H9 (cell line): Measurements from ENCODE around the gene CEP63. TPM values are rescaled to one million over a fixed set of nuclear protein-coding genes. Genes with fewer than 3 reads are reported as not detected.
A peak's percentile ranks its signal among the peaks of the same experiment; 100 is the strongest.

Experiments used
- DNase-seq: peaks from one replicate; pipeline ENCODE4 v3.0.0-alpha.2; 2017
- H2AFZ ChIP-seq: one replicate; pipeline ENCODE4 v1.6.1; 2013; ENCODE audit warnings: mild to moderate bottlenecking, low read length, control low read depth, moderate library complexity
- H2AK5ac ChIP-seq: 2 replicates; pipeline ENCODE4 v1.6.1; 2013; ENCODE audit warnings: low read length, control low read depth, mixed read lengths; ENCODE audit not compliant: insufficient read length
- H2BK120ac ChIP-seq: one replicate; pipeline ENCODE4 v1.6.1; 2013; ENCODE audit warnings: low read depth, mild to moderate bottlenecking, low read length, control low read depth, inconsistent platforms; ENCODE audit not compliant: poor library complexity, severe bottlenecking
- H2BK12ac ChIP-seq: 2 replicates; pipeline ENCODE4 v1.6.1; 2013; ENCODE audit warnings: low read length, control low read depth, mixed read lengths, low read depth; ENCODE audit not compliant: insufficient read length
- H2BK15ac ChIP-seq: 2 replicates; pipeline ENCODE4 v1.6.1; 2013; ENCODE audit warnings: low read depth, low read length, control low read depth
- H2BK20ac ChIP-seq: one replicate; pipeline ENCODE4 v1.6.1; 2013; ENCODE audit warnings: low read depth, mild to moderate bottlenecking, low read length, control low read depth, inconsistent platforms; ENCODE audit not compliant: poor library complexity, severe bottlenecking
- H2BK5ac ChIP-seq: 2 replicates; pipeline ENCODE4 v1.6.1; 2013; ENCODE audit warnings: low read length, control low read depth, mixed read lengths; ENCODE audit not compliant: insufficient read length
- H3K14ac ChIP-seq: 2 replicates; pipeline ENCODE4 v1.6.1; 2013; ENCODE audit warnings: low read length, control low read depth; ENCODE audit not compliant: insufficient read depth
- H3K18ac ChIP-seq: 2 replicates; pipeline ENCODE4 v1.6.1; 2013; ENCODE audit warnings: low read depth, mild to moderate bottlenecking, mixed read lengths, low read length, control low read depth; ENCODE audit not compliant: insufficient read length
- H3K23ac ChIP-seq: 2 replicates; pipeline ENCODE4 v1.6.1; 2013; ENCODE audit warnings: low read length, control low read depth, mixed read lengths, low read depth; ENCODE audit not compliant: insufficient read length
- H3K23me2 ChIP-seq: 2 replicates; pipeline ENCODE4 v1.6.1; 2013; ENCODE audit warnings: low read depth, mild to moderate bottlenecking, mixed read lengths, low read length, control low read depth; ENCODE audit not compliant: insufficient read length, poor library complexity, severe bottlenecking
- H3K27ac ChIP-seq: 2 replicates; pipeline ENCODE4 v1.5.1; 2013; ENCODE audit warnings: low read length, control low read depth, mixed read lengths, low read depth; ENCODE audit not compliant: insufficient read length
- H3K27me3 ChIP-seq: 2 replicates; pipeline ENCODE4 v1.6.1; 2013; ENCODE audit warnings: low read length, control low read depth, inconsistent platforms; ENCODE audit not compliant: insufficient read depth
- H3K4ac ChIP-seq: 2 replicates; pipeline ENCODE4 v1.6.1; 2013; ENCODE audit warnings: low read depth, mild to moderate bottlenecking, control low read depth, inconsistent platforms, low read length, moderate library complexity
- H3K4me1 ChIP-seq: 2 replicates; pipeline ENCODE4 v1.6.1; 2013; ENCODE audit warnings: low read length, control low read depth, inconsistent platforms; ENCODE audit not compliant: insufficient read depth
- H3K4me2 ChIP-seq: 2 replicates; pipeline ENCODE4 v1.6.1; 2013; ENCODE audit warnings: low read length, control low read depth, mixed read lengths; ENCODE audit not compliant: insufficient read length, insufficient read depth
- H3K56ac ChIP-seq: 2 replicates; pipeline ENCODE4 v1.6.1; 2013; ENCODE audit warnings: low read depth, mild to moderate bottlenecking, mixed read lengths, low read length, control low read depth; ENCODE audit not compliant: insufficient read length
- H3K79me1 ChIP-seq: 2 replicates; pipeline ENCODE4 v1.6.1; 2013; ENCODE audit warnings: low read depth, mild to moderate bottlenecking, moderate library complexity, low read length, control low read depth, inconsistent platforms; ENCODE audit not compliant: insufficient read depth, poor library complexity, severe bottlenecking
- H3K79me2 ChIP-seq: 2 replicates; pipeline ENCODE4 v1.6.1; 2013; ENCODE audit warnings: low read length, control low read depth, inconsistent platforms; ENCODE audit not compliant: insufficient read depth
- H3K9ac ChIP-seq: 2 replicates; pipeline ENCODE4 v1.6.1; 2013; ENCODE audit warnings: low read length, control low read depth, mixed read lengths; ENCODE audit not compliant: insufficient read length; ENCODE audit errors: extremely low read depth
- H3K9me3 ChIP-seq: one replicate; pipeline ENCODE4 v1.6.1; 2013; ENCODE audit warnings: low read depth, low read length, inconsistent platforms; ENCODE audit not compliant: control insufficient read depth
- H3T11ph ChIP-seq: one replicate; pipeline ENCODE4 v1.6.1; 2013; ENCODE audit warnings: mild to moderate bottlenecking, low read length, control low read depth, inconsistent platforms
- H4K20me1 ChIP-seq: one replicate; pipeline ENCODE4 v1.6.1; 2013; ENCODE audit not compliant: control insufficient read depth, insufficient read length, insufficient read depth
- H4K5ac ChIP-seq: 2 replicates; pipeline ENCODE4 v1.6.1; 2013; ENCODE audit warnings: low read depth, mild to moderate bottlenecking, mixed read lengths, low read length, control low read depth; ENCODE audit not compliant: insufficient read length
- H4K8ac ChIP-seq: replicated peaks from 2 replicates; pipeline ENCODE4 v1.6.1; 2013; ENCODE audit warnings: low read length, control low read depth, mixed read lengths, low read depth; ENCODE audit not compliant: insufficient read length
- H4K91ac ChIP-seq: 2 replicates; pipeline ENCODE4 v1.6.1; 2013; ENCODE audit warnings: low read depth, mild to moderate bottlenecking, moderate library complexity, mixed read lengths, low read length, control low read depth; ENCODE audit not compliant: insufficient read length
- H3K27ac Mint-ChIP-seq, 3 experiments: 2 replicates in 2 of 3; 3 replicates in 1 of 3; pipeline ENCODE4 v1.8.0; 2020 to 2021; ENCODE audit warnings: mixed read lengths in 3 of 3, mild to moderate bottlenecking in 1 of 3, moderate library complexity in 1 of 3
- H3K27me3 Mint-ChIP-seq: 2 replicates; pipeline ENCODE4 v1.8.0; 2021; ENCODE audit warnings: low read depth, mild to moderate bottlenecking, moderate library complexity, mixed read lengths
- H3K36me3 Mint-ChIP-seq, 3 experiments: 2 replicates in 2 of 3; 3 replicates in 1 of 3; pipeline ENCODE4 v1.8.0; 2020 to 2021; ENCODE audit warnings: low read depth in 3 of 3, mixed read lengths in 3 of 3; ENCODE audit not compliant: insufficient read depth in 1 of 3
- H3K4me1 Mint-ChIP-seq, 2 experiments: 2 replicates each; pipeline ENCODE4 v1.8.0; 2020; ENCODE audit warnings: mixed read lengths in 2 of 2
- H3K4me3 Mint-ChIP-seq, 2 experiments: 2 replicates in 1 of 2; 3 replicates in 1 of 2; pipeline ENCODE4 v1.8.0; 2020 to 2021; ENCODE audit warnings: mild to moderate bottlenecking in 2 of 2, mixed read lengths in 2 of 2, moderate library complexity in 1 of 2
- H3K9me3 Mint-ChIP-seq, 2 experiments: 2 replicates in 1 of 2; 3 replicates in 1 of 2; pipeline ENCODE4 v1.8.0; 2020; ENCODE audit warnings: mild to moderate bottlenecking in 2 of 2, mixed read lengths in 2 of 2, moderate library complexity in 1 of 2
- CTCF ChIP-seq: fragments of 200-600 bp; sonication (generic); conservative IDR thresholded peaks from 3 replicates; pipeline ENCODE4 v1.8.0; 2021; ENCODE audit warnings: antibody characterized with exemption, mild to moderate bottlenecking
- WGBS: extraction: QIAGEN DNeasy Blood & Tissue Kit; methylation state at CpG from one replicate; pipeline ENCODE4 v1.1.7; 2013; ENCODE audit warnings: missing lambda C conversion rate, low lambda C conversion rate, mixed read lengths; ENCODE audit not compliant: insufficient read length; ENCODE audit errors: extremely low coverage; 5-methylcytosine and 5-hydroxymethylcytosine counted together
- total RNA-seq: library from RNA; stranded (reverse); gene quantifications from 2 replicates; pipeline ENCODE4 v1.2.1, GENCODE V29; 2021

Gene CEP63
- total RNA-seq, 1 experiment from 2014 or later, result 16.2 TPM

- no peak overlapping the region for H4K91ac ChIP-seq
- H3K23ac ChIP-seq, result no peak overlapping the region
- H3K4ac ChIP-seq, result no peak overlapping the region
- no peak overlapping the region for H2BK120ac ChIP-seq
- Mint-ChIP-seq H3K27me3 (peaks cover 6% of the 10 kb centered on the region), H3K4me3 (no peak overlapping the region), H3K9me3 (no peaks in the 10 kb centered on the region), H3K36me3 (no peaks in the 10 kb centered on the region), H3K27ac (no peak overlapping the region), H3K4me1 (peaks cover 7 to 12% of the 10 kb centered on the region in 2 experiments; a peak in 2 of 4 replicates)
- no peak overlapping the region for H4K8ac ChIP-seq
- no peak for TF ChIP-seq CTCF
- H2AK5ac ChIP-seq, result no peak overlapping the region
- no peaks in the 10 kb centered on the region for H3K79me1 ChIP-seq
- no peaks in the 10 kb centered on the region for H4K20me1 ChIP-seq
- no peak overlapping the region for H3K18ac ChIP-seq
- H3K56ac ChIP-seq, result no peak overlapping the region
- no peak overlapping the region for H2BK20ac ChIP-seq
- no peak overlapping the region for H3K14ac ChIP-seq
- DNase-seq, result peak; percentile 10
- H3K27ac ChIP-seq, result no peak overlapping the region
- no peak overlapping the region for H3K9ac ChIP-seq
- no peaks in the 10 kb centered on the region for H3K23me2 ChIP-seq
- no peak overlapping the region for H2BK5ac ChIP-seq
- H3K4me1 ChIP-seq, result no peaks in the 10 kb centered on the region
- no peak overlapping the region for H2AFZ ChIP-seq
- no peak overlapping the region for H2BK12ac ChIP-seq
- H2BK15ac ChIP-seq, result no peak overlapping the region
- H3K27me3 ChIP-seq, result no peaks in the 10 kb centered on the region
- H3T11ph ChIP-seq, result no peak overlapping the region
- H4K5ac ChIP-seq, result no peak overlapping the region
- no CpG with 5 or more reads among the region's 8 CpGs for WGBS
- no peaks in the 10 kb centered on the region for H3K9me3 ChIP-seq
- H3K79me2 ChIP-seq, result no peaks in the 10 kb centered on the region
- no peak overlapping the region for H3K4me2 ChIP-seq
Observed at GRCh38 chr3:134619884-134620445, 134.1 kb downstream of the CEP63 start.
